ENCODE results near the gene DLX6. TPM values are rescaled to one million over a fixed set of nuclear protein-coding genes. Genes with fewer than 3 reads are reported as not detected.

The DLX6 gene
- total RNA-seq, 1 experiment from 2014 or later: not detected

GRCh38 chr7:96992192-96993005, 13.0 kb upstream of the DLX6 start:
- Histone ChIP-seq H3K27me3 (no peaks in the 10 kb centered on the region), H3K4me3 (no peak overlapping the region), H3K9me3 (no peaks in the 10 kb centered on the region), H3K36me3 (no peaks in the 10 kb centered on the region)
- DNase-seq: no peak

GRCh38 chr7:96993094-96993865, 12.1 kb upstream of the DLX6 start:
- DNase-seq: no peak
- Histone ChIP-seq H3K4me3 (no peak overlapping the region), H3K36me3 (no peaks in the 10 kb centered on the region), H3K9me3 (no peaks in the 10 kb centered on the region), H3K27me3 (no peaks in the 10 kb centered on the region)

GRCh38 chr7:96993980-96994379, 11.4 kb upstream of the DLX6 start:
- DNase-seq: no peak
- H3K4me3 ChIP-seq: no peak overlapping the region
- no peaks in the 10 kb centered on the region for H3K9me3 ChIP-seq
- no peaks in the 10 kb centered on the region for H3K27me3 ChIP-seq
- no peaks in the 10 kb centered on the region for H3K36me3 ChIP-seq

- no peak for DNase-seq
- no peaks in the 10 kb centered on the region for H3K27me3 ChIP-seq
Observed at GRCh38 chr7:96995406-96996110, 9.8 kb upstream of the DLX6 start.

GRCh38 chr7:96996111-96996957, 9.0 kb upstream of the DLX6 start:
- Histone ChIP-seq H3K36me3 (no peaks in the 10 kb centered on the region), H3K4me3 (no peak overlapping the region), H3K27me3 (no peaks in the 10 kb centered on the region), H3K9me3 (no peaks in the 10 kb centered on the region)
- no peak for DNase-seq

More at GRCh38 chr7:96995406-96996110, 9.8 kb upstream of the DLX6 start:
- Histone ChIP-seq H3K36me3 (no peaks in the 10 kb centered on the region), H3K9me3 (no peaks in the 10 kb centered on the region), H3K4me3 (no peak overlapping the region)

- H3K27me3 ChIP-seq: no peaks in the 10 kb centered on the region
- H3K36me3 ChIP-seq: no peaks in the 10 kb centered on the region
- H3K9me3 ChIP-seq: no peaks in the 10 kb centered on the region
- DNase-seq: no peak
- no peak overlapping the region for H3K4me3 ChIP-seq
Observed at GRCh38 chr7:96996958-96997511, 8.3 kb upstream of the DLX6 start.

GRCh38 chr7:96997512-96998032, 7.8 kb upstream of the DLX6 start:
- Histone ChIP-seq H3K9me3 (no peaks in the 10 kb centered on the region), H3K4me3 (no peak overlapping the region), H3K36me3 (no peaks in the 10 kb centered on the region), H3K27me3 (no peaks in the 10 kb centered on the region)
- no peak for DNase-seq

- no peak for DNase-seq
- no peak overlapping the region for H3K4me3 ChIP-seq
- no peaks in the 10 kb centered on the region for H3K9me3 ChIP-seq
- no peaks in the 10 kb centered on the region for H3K27me3 ChIP-seq
- H3K36me3 ChIP-seq: no peaks in the 10 kb centered on the region
Observed at GRCh38 chr7:96998333-96998732, 7.0 kb upstream of the DLX6 start.

- Histone ChIP-seq H3K4me3 (no peak overlapping the region), H3K27me3 (no peaks in the 10 kb centered on the region), H3K36me3 (no peaks in the 10 kb centered on the region), H3K9me3 (no peaks in the 10 kb centered on the region)
- no peak for DNase-seq
Observed at GRCh38 chr7:96998744-96999143, 6.6 kb upstream of the DLX6 start.

GRCh38 chr7:97001221-97001620, 4.1 kb upstream of the DLX6 start:
- no peaks in the 10 kb centered on the region for H3K36me3 ChIP-seq
- no peaks in the 10 kb centered on the region for H3K27me3 ChIP-seq

GRCh38 chr7:97001656-97002554, 3.4 kb upstream of the DLX6 start:
- Histone ChIP-seq H3K9me3 (no peaks in the 10 kb centered on the region), H3K27me3 (no peaks in the 10 kb centered on the region), H3K4me3 (no peak overlapping the region), H3K36me3 (no peaks in the 10 kb centered on the region)
- DNase-seq: no peak

More at GRCh38 chr7:97001221-97001620, 4.1 kb upstream of the DLX6 start:
- no peak for DNase-seq
- no peaks in the 10 kb centered on the region for H3K9me3 ChIP-seq
- H3K4me3 ChIP-seq: no peak overlapping the region

GRCh38 chr7:97002555-97003261, 2.6 kb upstream of the DLX6 start:
- no peaks in the 10 kb centered on the region for H3K9me3 ChIP-seq
- no peak for DNase-seq
- H3K27me3 ChIP-seq: no peaks in the 10 kb centered on the region
- no peak overlapping the region for H3K4me3 ChIP-seq
- H3K36me3 ChIP-seq: no peaks in the 10 kb centered on the region

GRCh38 chr7:97003262-97004246, 1.8 kb upstream of the DLX6 start:
- no peaks in the 10 kb centered on the region for H3K27me3 ChIP-seq
- H3K4me3 ChIP-seq: no peak overlapping the region
- H3K9me3 ChIP-seq: no peaks in the 10 kb centered on the region
- H3K36me3 ChIP-seq: no peaks in the 10 kb centered on the region
- DNase-seq: no peak

All from MG63 (cell line).